ENCODE results near the gene B3GNT8. TPM values are rescaled to one million over a fixed set of nuclear protein-coding genes. Genes with fewer than 3 reads are reported as not detected.
"Not testable (repeated sequence)": the region's sequence is repeated elsewhere in the genome, so short reads cannot be mapped to it uniquely, and the experiment has no call there.

The B3GNT8 gene
- total RNA-seq, 2 experiments from 2014 or later = 0.58 to 1.2 TPM

DNA sequence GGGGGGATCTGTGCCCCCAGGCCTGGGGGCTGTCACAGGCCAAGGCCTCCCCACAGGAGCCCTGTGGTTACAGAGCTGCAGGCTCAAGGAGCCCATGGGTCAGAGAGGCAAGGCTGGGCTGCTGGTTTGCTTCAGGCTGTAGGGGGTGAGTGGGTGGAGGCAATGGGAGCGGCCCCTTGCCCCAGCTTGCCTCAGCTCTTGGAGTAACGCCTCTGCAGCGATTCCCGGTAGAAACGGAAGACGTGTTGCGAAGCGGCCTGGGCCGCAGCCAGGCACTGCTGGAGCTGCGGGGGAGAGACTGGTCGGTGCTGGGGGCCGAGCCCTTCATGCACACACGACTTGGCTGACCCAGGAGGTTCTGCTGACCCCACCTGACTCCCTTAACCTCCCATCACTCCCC, 40.7 kb downstream of the B3GNT8 start:
- ChIA-PET CTCF (no interaction called here), POLR2A (no interaction called here)
- intact Hi-C loops (cut with DNase I, micrococcal nuclease) = no loop called here
- no peaks in the 10 kb centered on the region for H3K4me1 Mint-ChIP-seq (ENCODE audit: low read depth)
- Histone ChIP-seq H3K27me3 (ENCODE audit: control insufficient read depth in 1 of 2, insufficient read depth in 2 of 2, low read length in 2 of 2) (no peaks in the 10 kb centered on the region), H3K36me3 (ENCODE audit: insufficient read depth, low read length) (peaks cover 34% of the 10 kb centered on the region), H3K4me3 (ENCODE audit: low read length) (no peak overlapping the region), H3K4me1 (ENCODE audit: insufficient read depth, low read length) (no peaks in the 10 kb centered on the region), H3K27ac (ENCODE audit: low read depth in 1 of 2, low read length in 2 of 2) (no peak overlapping the region), H3K9me3 (ENCODE audit: control insufficient read depth in 1 of 2, insufficient read depth in 1 of 2, low read length in 2 of 2) (no peaks in the 10 kb centered on the region)
- H3K27ac Mint-ChIP-seq = no peak overlapping the region
- no peak for DNase-seq
- no peaks in the 10 kb centered on the region for H3K27me3 Mint-ChIP-seq
- no peak for ATAC-seq (ENCODE audit: poor library complexity)
- no peak overlapping the region for H3K4me3 Mint-ChIP-seq
- H3K9me3 Mint-ChIP-seq = no peaks in the 10 kb centered on the region
- TF ChIP-seq, protein P1, sequence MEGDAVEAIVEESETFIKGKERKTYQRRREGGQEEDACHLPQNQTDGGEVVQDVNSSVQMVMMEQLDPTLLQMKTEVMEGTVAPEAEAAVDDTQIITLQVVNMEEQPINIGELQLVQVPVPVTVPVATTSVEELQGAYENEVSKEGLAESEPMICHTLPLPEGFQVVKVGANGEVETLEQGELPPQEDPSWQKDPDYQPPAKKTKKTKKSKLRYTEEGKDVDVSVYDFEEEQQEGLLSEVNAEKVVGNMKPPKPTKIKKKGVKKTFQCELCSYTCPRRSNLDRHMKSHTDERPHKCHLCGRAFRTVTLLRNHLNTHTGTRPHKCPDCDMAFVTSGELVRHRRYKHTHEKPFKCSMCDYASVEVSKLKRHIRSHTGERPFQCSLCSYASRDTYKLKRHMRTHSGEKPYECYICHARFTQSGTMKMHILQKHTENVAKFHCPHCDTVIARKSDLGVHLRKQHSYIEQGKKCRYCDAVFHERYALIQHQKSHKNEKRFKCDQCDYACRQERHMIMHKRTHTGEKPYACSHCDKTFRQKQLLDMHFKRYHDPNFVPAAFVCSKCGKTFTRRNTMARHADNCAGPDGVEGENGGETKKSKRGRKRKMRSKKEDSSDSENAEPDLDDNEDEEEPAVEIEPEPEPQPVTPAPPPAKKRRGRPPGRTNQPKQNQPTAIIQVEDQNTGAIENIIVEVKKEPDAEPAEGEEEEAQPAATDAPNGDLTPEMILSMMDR (IDR thresholded peaks at IDR 0.05) = no peak
- peaks cover 44% of the 10 kb centered on the region for H3K36me3 Mint-ChIP-seq (ENCODE audit: low read depth)

DNA sequence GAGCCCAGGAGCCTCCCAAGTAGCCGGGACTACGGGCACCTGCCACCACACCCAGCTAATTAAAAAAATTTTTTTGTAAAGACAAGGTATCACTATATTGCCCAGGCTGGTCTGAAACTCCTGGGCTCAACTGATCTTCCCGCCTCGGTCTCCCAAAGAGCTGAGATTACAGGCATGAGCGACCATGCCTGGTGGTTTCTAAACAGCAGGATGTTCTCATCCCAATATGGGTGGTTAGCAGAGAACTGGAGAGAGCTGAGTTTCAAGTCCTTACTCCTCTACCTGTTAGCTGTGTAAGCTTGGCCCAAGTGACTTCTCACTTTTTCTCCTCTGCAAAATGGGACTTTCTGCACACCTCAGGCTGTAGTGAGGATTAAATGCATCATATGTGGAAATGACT, 42.8 kb downstream of the B3GNT8 start:
- Mint-ChIP-seq H3K36me3 (ENCODE audit: low read depth) (peaks cover 27% of the 10 kb centered on the region), H3K4me1 (ENCODE audit: low read depth) (no peaks in the 10 kb centered on the region), H3K9me3 (no peaks in the 10 kb centered on the region), H3K4me3 (no peak overlapping the region), H3K27me3 (no peaks in the 10 kb centered on the region), H3K27ac (no peak overlapping the region)
- Histone ChIP-seq H3K36me3 (ENCODE audit: insufficient read depth, low read length) (peaks cover 16% of the 10 kb centered on the region), H3K4me1 (ENCODE audit: insufficient read depth, low read length) (no peaks in the 10 kb centered on the region), H3K27me3 (ENCODE audit: control insufficient read depth in 1 of 2, insufficient read depth in 2 of 2, low read length in 2 of 2) (no peaks in the 10 kb centered on the region), H3K4me3 (ENCODE audit: low read length) (no peak overlapping the region), H3K9me3 (ENCODE audit: control insufficient read depth in 1 of 2, insufficient read depth in 1 of 2, low read length in 2 of 2) (no peaks in the 10 kb centered on the region), H3K27ac (ENCODE audit: low read depth in 1 of 2, low read length in 2 of 2) (no peak overlapping the region)
- ChIA-PET CTCF (interaction anchor here (0.6 kb wide), 1 partner anchor 73 kb away, joined by 3 read pairs; no protein-coding TSS in a partner anchor), POLR2A (interaction anchor here (0.6 kb wide), 1 partner anchor 171 kb away, joined by 3 read pairs; no protein-coding TSS in a partner anchor)
- no peak for ATAC-seq (ENCODE audit: poor library complexity)
- TF ChIP-seq, protein P1 (IDR thresholded peaks at IDR 0.05) = no peak
- DNase-seq = no peak
- intact Hi-C loops (cut with DNase I, micrococcal nuclease) = no loop called here

DNA sequence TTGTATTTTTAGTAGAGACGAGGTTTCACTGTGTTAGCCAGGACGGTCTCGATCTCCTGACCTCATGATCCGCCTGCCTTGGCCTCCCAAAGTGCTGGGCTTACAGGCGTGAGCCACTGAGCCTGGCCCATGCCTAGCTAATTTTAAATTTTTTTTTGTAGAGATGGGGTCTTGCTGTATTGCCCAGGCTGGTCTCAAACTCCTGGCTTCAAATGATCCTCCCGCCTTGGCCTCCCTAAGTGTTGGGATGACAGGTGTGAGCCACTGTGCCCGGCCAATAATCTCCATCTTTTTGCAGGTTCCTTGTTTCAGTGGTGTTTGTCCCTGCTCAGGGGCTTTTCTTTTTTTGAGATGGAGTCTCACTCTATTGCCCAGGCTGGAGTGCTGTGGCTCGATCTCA, 45.6 kb downstream of the B3GNT8 start:
- H3K36me3 Mint-ChIP-seq (ENCODE audit: low read depth); H3K4me3 ChIP-seq (ENCODE audit: low read length); H3K27ac ChIP-seq (ENCODE audit: low read depth in 1 of 2, low read length in 2 of 2); H3K4me1 Mint-ChIP-seq (ENCODE audit: low read depth); H3K9me3 Mint-ChIP-seq; H3K27me3 ChIP-seq (ENCODE audit: control insufficient read depth in 1 of 2, insufficient read depth in 2 of 2, low read length in 2 of 2); CTCF ChIA-PET; DNase-seq; H3K27me3 Mint-ChIP-seq; H3K4me1 ChIP-seq (ENCODE audit: insufficient read depth, low read length); H3K9me3 ChIP-seq (ENCODE audit: control insufficient read depth in 1 of 2, insufficient read depth in 1 of 2, low read length in 2 of 2); H3K4me3 Mint-ChIP-seq; H3K27ac Mint-ChIP-seq; H3K36me3 ChIP-seq (ENCODE audit: insufficient read depth, low read length); ATAC-seq (ENCODE audit: poor library complexity); intact Hi-C loops (cut with DNase I, micrococcal nuclease): not testable (repeated sequence)
- POLR2A ChIA-PET = interaction anchor here (1.5 kb wide), 1 partner anchor 16 kb away, joined by 4 read pairs; no protein-coding TSS in a partner anchor

All from CD4-positive, alpha-beta T cell (primary cell).